SK-N-SH (cell line): ENCODE data around the gene PRKCA. TPM values are rescaled to one million over a fixed set of nuclear protein-coding genes. Genes with fewer than 3 reads are reported as not detected.

Experiments used
- CTCF ChIA-PET: fragments of 300-600, 350-600 bp; formaldehyde crosslinking; extraction: SDS; loops from one replicate; lab custom pipeline; 2021; lab: Yijun Ruan, JAX
- POLR2A ChIA-PET: fragments of 350-600 bp; sonication (Branson Sonifier 250); formaldehyde crosslinking; extraction: SDS; loops from one replicate; lab custom pipeline; 2020; ENCODE audit warnings: antibody characterized with exemption, inconsistent platforms; lab: Yijun Ruan, JAX
- DNase-seq: peaks from one replicate; pipeline ENCODE4 v3.0.0; 2012
- H2AFZ ChIP-seq: fragments of 200-600 bp; sonication (generic); 2 replicates; pipeline ENCODE4 v1.8.1; 2016; ENCODE audit warnings: antibody characterized with exemption, mild to moderate bottlenecking, low read depth
- H3F3A ChIP-seq: fragments of 200-600 bp; sonication (generic); replicated peaks from 2 replicates; pipeline ENCODE3; 2016; ENCODE audit warnings: antibody characterized with exemption, mild to moderate bottlenecking; ENCODE audit not compliant: insufficient read depth
- H3K27ac ChIP-seq, 2 experiments: fragments of 200-500 bp in 1 of 2; fragments of 200-600 bp in 1 of 2; sonication (Bioruptor generic) in 1 of 2; sonication (generic), shearing (Covaris generic) in 1 of 2; 2 replicates each; pipeline versions ENCODE4 v1.5.1 to v1.6.1; 2014 to 2016; ENCODE audit warnings: low read depth in 2 of 2, inconsistent platforms in 1 of 2, low read length in 1 of 2, mild to moderate bottlenecking in 1 of 2, mixed read lengths in 1 of 2
- H3K27me3 ChIP-seq: fragments of 200-600 bp; sonication (generic), shearing (Covaris generic); 2 replicates; pipeline ENCODE4 v1.6.1; 2016; ENCODE audit warnings: mixed run types; ENCODE audit not compliant: insufficient read depth
- H3K36me3 ChIP-seq, 2 experiments: fragments of 200-500 bp in 1 of 2; fragments of 200-600 bp in 1 of 2; sonication (Bioruptor generic) in 1 of 2; sonication (generic) in 1 of 2; replicated peaks in 1 of 2; 2 replicates each; pipeline versions ENCODE3 to v1.5.1; 2014 to 2016; ENCODE audit warnings: low read length in 1 of 2, mild to moderate bottlenecking in 1 of 2; ENCODE audit not compliant: insufficient read depth in 2 of 2, control insufficient read depth in 1 of 2
- H3K4me1 ChIP-seq, 2 experiments: fragments of 200-500 bp in 1 of 2; fragments of 200-600 bp in 1 of 2; sonication (Bioruptor generic) in 1 of 2; sonication (generic), shearing (Covaris generic) in 1 of 2; 2 replicates each; pipeline versions ENCODE4 v1.5.1 to v1.6.1; 2014 to 2016; ENCODE audit warnings: low read depth in 1 of 2, low read length in 1 of 2, mixed run types in 1 of 2; ENCODE audit not compliant: insufficient read depth in 2 of 2, control insufficient read depth in 1 of 2
- H3K4me2 ChIP-seq: fragments of 200-600 bp; sonication (generic), shearing (Covaris generic); 2 replicates; pipeline ENCODE4 v1.6.1; 2017; ENCODE audit warnings: mixed run types
- H3K4me3 ChIP-seq, 2 experiments: fragments of 200-500 bp in 1 of 2; fragments of 200-600 bp in 1 of 2; sonication (Bioruptor generic) in 1 of 2; sonication (generic), shearing (Covaris generic) in 1 of 2; 2 replicates each; pipeline versions ENCODE4 v1.5.1 to v1.8.1; 2014 to 2016; ENCODE audit warnings: low read depth in 2 of 2, inconsistent platforms in 1 of 2, low read length in 1 of 2, mild to moderate bottlenecking in 1 of 2, mixed read lengths in 1 of 2, moderate library complexity in 1 of 2
- H3K79me2 ChIP-seq: fragments of 200-600 bp; sonication (generic); 2 replicates; pipeline ENCODE4 v1.8.1; 2017; ENCODE audit warnings: mild to moderate bottlenecking; ENCODE audit not compliant: insufficient read depth
- H3K9ac ChIP-seq: fragments of 200-600 bp; sonication (generic); 2 replicates; pipeline ENCODE4 v1.6.1; 2017; ENCODE audit warnings: mixed run types
- H3K9me2 ChIP-seq: fragments of 200-600 bp; sonication (generic); 2 replicates; pipeline ENCODE4 v1.6.1; 2017; ENCODE audit warnings: mixed run types
- H3K9me3 ChIP-seq: fragments of 200-600 bp; sonication (generic); 2 replicates; pipeline ENCODE4 v1.6.1; 2017; ENCODE audit warnings: mixed run types, mild to moderate bottlenecking, moderate library complexity
- H4K20me1 ChIP-seq: fragments of 200-600 bp; sonication (generic); 2 replicates; pipeline ENCODE4 v1.6.1; 2017; ENCODE audit warnings: mild to moderate bottlenecking, mixed run types; ENCODE audit not compliant: insufficient read depth
- EZH2phosphoT487 ChIP-seq: fragments of 200-600 bp; sonication (generic); IDR thresholded peaks from 2 replicates; pipeline ENCODE4 v1.6.1; 2017; ENCODE audit warnings: low read depth, mixed run types, mild to moderate bottlenecking, antibody characterized with exemption, moderate library complexity, borderline replicate concordance
- FOSL2 ChIP-seq: IDR thresholded peaks from 2 replicates; pipeline ENCODE4 v1.4.0; 2012; ENCODE audit warnings: low read depth, mild to moderate bottlenecking, moderate library complexity, borderline replicate concordance
- GABPA ChIP-seq: IDR thresholded peaks from 2 replicates; pipeline ENCODE4 v1.4.0; 2012; ENCODE audit warnings: low read depth, mild to moderate bottlenecking
- JUND ChIP-seq: IDR thresholded peaks from 2 replicates; pipeline ENCODE4 v1.4.0; 2012
- NFIC ChIP-seq: IDR thresholded peaks from 2 replicates; pipeline ENCODE4 v1.4.0; 2012; ENCODE audit warnings: borderline replicate concordance
- POLR2AphosphoS5 ChIP-seq: IDR thresholded peaks from 2 replicates; pipeline ENCODE4 v1.6.1; 2012; ENCODE audit warnings: low read depth, low read length
- RCOR1 ChIP-seq: fragments of 150-350 bp; IDR thresholded peaks from 2 replicates; pipeline ENCODE4 v1.6.1; 2017; ENCODE audit warnings: antibody characterized with exemption, low read length
- REST ChIP-seq: IDR thresholded peaks from 2 replicates; pipeline ENCODE4 v1.6.1; 2012; ENCODE audit warnings: mild to moderate bottlenecking, low read depth, low read length, moderate library complexity
- TEAD4 ChIP-seq: IDR thresholded peaks from 2 replicates; pipeline ENCODE4 v1.4.0; 2012; ENCODE audit warnings: mild to moderate bottlenecking, borderline replicate concordance; ENCODE audit not compliant: insufficient read depth
- WGBS: methylation state at CpG from one replicate; pipeline ENCODE4 v1.1.6; 2017; ENCODE audit warnings: low lambda C conversion rate; 5-methylcytosine and 5-hydroxymethylcytosine counted together
- polyA plus RNA-seq, 3 experiments: library from polyadenylated mRNA; depleted of rRNA; stranded (reverse); fragments of >200 nt; gene quantifications; 2 replicates each; pipeline ENCODE4 v1.2.3, GENCODE V29; 2012
- TF ChIP-seq, protein P1 (sequence below): IDR thresholded peaks from 2 replicates; pipeline ENCODE4 v1.4.0; 2012; ENCODE audit warnings: low read depth, borderline replicate concordance

PRKCA gene
- polyA plus RNA-seq, 1 of the 3 experiments (the other 2 are of a cell fraction): 108 TPM

DNA sequence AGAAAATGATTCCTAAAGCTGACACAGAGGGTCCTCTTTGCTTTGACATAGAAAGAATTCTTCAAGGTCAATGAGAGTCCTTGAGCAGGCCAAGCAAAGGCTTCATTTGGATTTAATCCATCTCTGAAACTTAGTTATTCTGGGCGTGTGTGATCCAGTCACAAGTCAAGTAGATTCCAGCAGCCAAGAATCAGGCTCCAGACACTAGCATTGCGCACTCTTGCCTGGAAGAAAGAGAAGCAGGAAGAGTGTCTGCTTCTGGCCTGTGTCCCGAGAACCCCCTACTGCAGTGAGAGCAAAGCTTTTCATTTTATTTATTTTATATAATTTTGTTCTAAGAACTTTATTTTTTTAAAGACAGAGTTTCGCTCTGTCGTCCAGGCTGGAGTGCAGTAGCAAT is 444.3 kb downstream of the PRKCA start:
- H3K9me3 ChIP-seq: no peaks in the 10 kb centered on the region
- 92% methylated on average over 5 of the region's 5 CpGs for WGBS
- no peak overlapping the region for H3K4me3 ChIP-seq
- H3K27ac ChIP-seq: no peak overlapping the region
- DNase-seq: no peak
- H3K4me2 ChIP-seq: no peak overlapping the region
- no peak overlapping the region for H3K9ac ChIP-seq
- H4K20me1 ChIP-seq: no peaks in the 10 kb centered on the region; the same call in 1 of the 2 replicates
- ChIA-PET CTCF (interaction anchor here (1.4 to 2.9 kb wide), 2 partner anchors 9 to 18 kb away, joined by 3 to 22 read pairs; no protein-coding TSS in a partner anchor), POLR2A (no interaction called here)
- peaks cover 0 to 5% of the 10 kb centered on the region in 2 experiments; a peak in 1 of 4 replicates for H3K4me1 ChIP-seq
- H3K79me2 ChIP-seq: no peaks in the 10 kb centered on the region
- no peak overlapping the region for H2AFZ ChIP-seq
- H3K27me3 ChIP-seq: no peaks in the 10 kb centered on the region
- TF ChIP-seq RCOR1 (no peak), TEAD4 (no peak), EZH2phosphoT487 (no peak)
- peaks cover 62 to 73% of the 10 kb centered on the region in 2 experiments for H3K36me3 ChIP-seq
- no peaks in the 10 kb centered on the region for H3F3A ChIP-seq
- H3K9me2 ChIP-seq: no peaks in the 10 kb centered on the region

DNA sequence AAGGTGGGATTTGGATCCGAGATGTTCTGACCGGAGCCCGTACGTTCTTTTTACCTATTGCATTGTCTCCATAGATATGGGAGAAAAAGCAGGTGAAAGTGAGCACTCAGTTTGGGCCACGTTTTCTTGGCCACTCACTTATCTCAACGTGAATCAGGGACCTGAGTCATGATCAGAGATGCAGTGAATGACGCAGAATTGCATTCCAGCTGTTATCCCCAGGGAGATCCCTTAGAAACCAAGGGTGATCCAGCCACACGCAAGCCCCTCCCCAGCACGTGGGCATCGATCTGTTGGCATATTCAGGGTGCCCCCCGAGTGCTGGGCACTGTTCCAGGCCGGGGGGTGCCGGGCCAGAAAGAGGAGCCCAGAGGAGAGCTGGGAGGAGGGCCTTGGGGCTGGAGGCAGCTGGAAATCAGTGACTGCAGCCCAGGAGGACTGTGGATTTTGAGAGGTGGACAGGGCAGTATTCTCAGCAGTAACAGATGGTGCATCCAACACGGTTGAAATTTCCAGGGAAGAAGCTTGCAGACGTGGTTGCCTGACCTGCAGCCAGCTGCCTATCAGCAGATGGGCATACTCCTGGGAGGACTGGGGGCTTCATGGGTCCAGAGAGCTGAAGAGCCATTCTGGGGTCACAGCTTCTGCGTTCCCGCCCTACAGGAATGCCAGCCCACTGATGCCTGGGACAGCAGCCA is 445.3 kb downstream of the PRKCA start:
- no peak overlapping the region for H3K4me2 ChIP-seq
- no peaks in the 10 kb centered on the region for H3K27me3 ChIP-seq
- TF ChIP-seq JUND (peak; percentile 30; the same call in 1 of the 2 replicates), REST (no peak), NFIC (peak; percentile 38), RCOR1 (no peak), GABPA (no peak), FOSL2 (peak; percentile 42; the same call in 1 of the 2 replicates), POLR2AphosphoS5 (0 out of 2 replicates have a peak, but pooled peaks have one; percentile 0)
- TF ChIP-seq, protein P1, sequence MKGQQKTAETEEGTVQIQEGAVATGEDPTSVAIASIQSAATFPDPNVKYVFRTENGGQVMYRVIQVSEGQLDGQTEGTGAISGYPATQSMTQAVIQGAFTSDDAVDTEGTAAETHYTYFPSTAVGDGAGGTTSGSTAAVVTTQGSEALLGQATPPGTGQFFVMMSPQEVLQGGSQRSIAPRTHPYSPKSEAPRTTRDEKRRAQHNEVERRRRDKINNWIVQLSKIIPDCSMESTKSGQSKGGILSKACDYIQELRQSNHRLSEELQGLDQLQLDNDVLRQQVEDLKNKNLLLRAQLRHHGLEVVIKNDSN: no peak
- TF ChIP-seq, all 33 proteins: peak for 4
- POLR2A ChIA-PET: no interaction called here
- 86% methylated on average over 15 of the region's 17 CpGs for WGBS
- no peaks in the 10 kb centered on the region for H3F3A ChIP-seq
- no peak overlapping the region for H2AFZ ChIP-seq
- H3K9ac ChIP-seq: no peak overlapping the region
- H3K4me3 ChIP-seq: no peak overlapping the region
- no peak overlapping the region; a peak in 1 of 4 replicates for H3K27ac ChIP-seq
- no peaks in the 10 kb centered on the region for H3K9me2 ChIP-seq
- peaks cover 0 to 5% of the 10 kb centered on the region in 2 experiments; a peak in 1 of 4 replicates for H3K4me1 ChIP-seq
- CTCF ChIA-PET: interaction anchor here (0.6 to 2.9 kb wide), 4 partner anchors 10 to 39 kb away, joined by 3 to 22 read pairs (median 3); no protein-coding TSS in a partner anchor
- no peaks in the 10 kb centered on the region for H3K9me3 ChIP-seq
- H3K79me2 ChIP-seq: no peaks in the 10 kb centered on the region
- no peak for DNase-seq
- H3K36me3 ChIP-seq: peaks cover 62 to 69% of the 10 kb centered on the region in 2 experiments
- no peaks in the 10 kb centered on the region; the same call in 1 of the 2 replicates for H4K20me1 ChIP-seq
